H1 (cell line): Measurements from ENCODE around the gene IWS1. TPM values are rescaled to one million over a fixed set of nuclear protein-coding genes. Genes with fewer than 3 reads are reported as not detected.

Experiments
- CTCF ChIA-PET: fragments of 300-600 bp; sonication (Branson Sonifier 250); formaldehyde crosslinking; loops from one replicate; lab custom pipeline; 2021; ENCODE audit not compliant: partially characterized antibody; lab: Charles Lee
- POLR2A ChIA-PET: fragments of 300-600 bp; sonication (Branson Sonifier 250); formaldehyde crosslinking; loops from one replicate; lab custom pipeline; 2021; ENCODE audit warnings: inconsistent platforms; ENCODE audit not compliant: partially characterized antibody; lab: Charles Lee
- DNase-seq, 2 experiments: peaks; one replicate each; pipeline versions ENCODE4 v3.0.0 to v3.0.0-alpha.2; 2010 to 2022; ENCODE audit warnings: low spot score in 2 of 2, low read depth in 1 of 2, mixed read lengths in 1 of 2
- FAIRE-seq: peaks from 2 replicates; lab custom pipeline; 2011; peaks lifted over from hg19 to GRCh38; lab: Jason Lieb, UNC
- H2AFZ ChIP-seq: 2 replicates; pipeline ENCODE4 v1.8.1; 2012; ENCODE audit warnings: low read length, inconsistent platforms
- H2AK5ac ChIP-seq: 2 replicates; pipeline ENCODE4 v1.6.1; 2013; ENCODE audit warnings: low read depth, low read length
- H2BK120ac ChIP-seq: replicated peaks from 2 replicates; pipeline ENCODE3; 2013; ENCODE audit warnings: low read depth, low read length, inconsistent platforms
- H2BK12ac ChIP-seq: 2 replicates; pipeline ENCODE4 v1.6.1; 2013; ENCODE audit warnings: low read depth, low read length
- H2BK15ac ChIP-seq: 2 replicates; pipeline ENCODE4 v1.6.1; 2013; ENCODE audit warnings: low read length
- H2BK20ac ChIP-seq: 2 replicates; pipeline ENCODE4 v1.6.1; 2013; ENCODE audit warnings: low read length
- H2BK5ac ChIP-seq: 2 replicates; pipeline ENCODE4 v1.6.1; 2013; ENCODE audit warnings: low read depth, low read length
- H3K14ac ChIP-seq: 2 replicates; pipeline ENCODE4 v1.6.1; 2013; ENCODE audit warnings: inconsistent platforms; ENCODE audit not compliant: insufficient read length
- H3K18ac ChIP-seq: 2 replicates; pipeline ENCODE4 v1.6.1; 2013; ENCODE audit warnings: low read length; ENCODE audit errors: extremely low read depth
- H3K23ac ChIP-seq: 2 replicates; pipeline ENCODE4 v1.6.1; 2013; ENCODE audit warnings: inconsistent platforms; ENCODE audit not compliant: insufficient read length
- H3K23me2 ChIP-seq: 2 replicates; pipeline ENCODE4 v1.6.1; 2013; ENCODE audit warnings: low read depth, low read length
- H3K27ac ChIP-seq: 2 replicates; pipeline ENCODE4 v1.6.1; 2011; ENCODE audit warnings: low read depth, low read length, inconsistent platforms
- H3K27me3 ChIP-seq, 4 experiments: replicated peaks in 1 of 4; 1 replicate in 1 of 4; 2 replicates in 3 of 4; pipeline versions ENCODE4 v1.6.1 to v1.8.1; 2011 to 2013; ENCODE audit warnings: low read length in 3 of 4, mild to moderate bottlenecking in 3 of 4, inconsistent platforms in 2 of 4, mixed read lengths in 2 of 4, moderate library complexity in 1 of 4; ENCODE audit not compliant: control insufficient read depth in 3 of 4, insufficient read depth in 3 of 4; ENCODE audit errors: extremely low read depth in 1 of 4
- H3K36me3 ChIP-seq, 4 experiments: 2 replicates each; pipeline versions ENCODE4 v1.6.1 to v1.8.1; 2011 to 2013; ENCODE audit warnings: mild to moderate bottlenecking in 4 of 4, low read length in 3 of 4, moderate library complexity in 2 of 4, control low read depth in 1 of 4, inconsistent platforms in 1 of 4; ENCODE audit not compliant: insufficient read depth in 4 of 4, control insufficient read depth in 2 of 4
- H3K4ac ChIP-seq: replicated peaks from 2 replicates; pipeline ENCODE3; 2013; ENCODE audit warnings: low read length, low read depth, mixed read lengths, inconsistent platforms; ENCODE audit not compliant: insufficient read length
- H3K4me1 ChIP-seq, 4 experiments: replicated peaks in 1 of 4; 1 replicate in 1 of 4; 2 replicates in 3 of 4; pipeline versions ENCODE4 v1.6.1 to v1.8.1; 2011 to 2013; ENCODE audit warnings: low read length in 3 of 4, inconsistent platforms in 2 of 4, mixed read lengths in 1 of 4; ENCODE audit not compliant: insufficient read depth in 4 of 4, control insufficient read depth in 3 of 4
- H3K4me2 ChIP-seq, 2 experiments: 2 replicates each; pipeline versions ENCODE4 v1.6.1 to v1.8.1; 2011 to 2013; ENCODE audit warnings: low read depth in 2 of 2, low read length in 2 of 2, control low read depth in 1 of 2, inconsistent platforms in 1 of 2, mild to moderate bottlenecking in 1 of 2; ENCODE audit not compliant: insufficient read depth in 1 of 2
- H3K4me3 ChIP-seq, 4 experiments: fragments of 200-600, 300-600 bp in 1 of 4; sonication (generic), shearing (Covaris generic), sonication (Bioruptor Twin) in 1 of 4; 2 replicates each; pipeline versions ENCODE4 v1.5.1 to v1.8.1; 2011 to 2016; ENCODE audit warnings: low read length in 4 of 4, low read depth in 3 of 4, control low read depth in 2 of 4, inconsistent platforms in 2 of 4, mild to moderate bottlenecking in 2 of 4, mixed read lengths in 1 of 4, moderate library complexity in 1 of 4; ENCODE audit not compliant: insufficient read depth in 2 of 4; ENCODE audit errors: extremely low read depth in 1 of 4
- H3K56ac ChIP-seq: replicated peaks from 2 replicates; pipeline ENCODE3; 2013; ENCODE audit warnings: low read depth, mild to moderate bottlenecking, mixed read lengths, low read length, inconsistent platforms; ENCODE audit not compliant: insufficient read length
- H3K79me1 ChIP-seq: 2 replicates; pipeline ENCODE4 v1.6.1; 2013; ENCODE audit warnings: low read depth, low read length, control low read depth
- H3K79me2 ChIP-seq, 2 experiments: 2 replicates each; pipeline versions ENCODE4 v1.6.1 to v1.8.1; 2012 to 2013; ENCODE audit warnings: low read length in 2 of 2, mild to moderate bottlenecking in 2 of 2, inconsistent platforms in 1 of 2; ENCODE audit not compliant: insufficient read depth in 2 of 2, control insufficient read depth in 1 of 2
- H3K9ac ChIP-seq, 4 experiments: replicated peaks in 1 of 4; 1 replicate in 1 of 4; 2 replicates in 3 of 4; pipeline versions ENCODE4 v1.6.1 to v1.8.1; 2011 to 2013; ENCODE audit warnings: low read depth in 3 of 4, low read length in 3 of 4, control low read depth in 2 of 4, mild to moderate bottlenecking in 2 of 4, moderate library complexity in 2 of 4, inconsistent platforms in 1 of 4; ENCODE audit errors: extremely low read depth in 1 of 4
- H3K9me3 ChIP-seq, 2 experiments: 2 replicates each; pipeline versions ENCODE4 v1.6.1 to v1.8.1; 2012 to 2013; ENCODE audit warnings: mild to moderate bottlenecking in 2 of 2, moderate library complexity in 2 of 2, control low read depth in 1 of 2, inconsistent platforms in 1 of 2, low read depth in 1 of 2, low read length in 1 of 2, mixed read lengths in 1 of 2; ENCODE audit not compliant: insufficient read depth in 2 of 2
- H4K20me1 ChIP-seq, 2 experiments: replicated peaks in 1 of 2; 2 replicates each; pipeline versions ENCODE3 to v1.8.1; 2011 to 2013; ENCODE audit warnings: inconsistent platforms in 2 of 2, low read length in 2 of 2, mild to moderate bottlenecking in 1 of 2; ENCODE audit not compliant: insufficient read depth in 2 of 2, control insufficient read depth in 1 of 2
- H4K5ac ChIP-seq: 2 replicates; pipeline ENCODE4 v1.6.1; 2013; ENCODE audit warnings: low read length, low read depth, mixed read lengths, inconsistent platforms; ENCODE audit not compliant: insufficient read length
- H4K8ac ChIP-seq: 2 replicates; pipeline ENCODE4 v1.8.0; 2013; ENCODE audit warnings: mild to moderate bottlenecking, moderate library complexity, low read length, inconsistent platforms; ENCODE audit not compliant: insufficient read depth; ENCODE audit errors: extremely low read depth
- H4K91ac ChIP-seq: replicated peaks from 2 replicates; pipeline ENCODE3; 2013; ENCODE audit warnings: low read length, mixed read lengths, inconsistent platforms; ENCODE audit not compliant: insufficient read length
- BCL11A ChIP-seq, 2 experiments: IDR thresholded peaks; one replicate each; pipeline ENCODE4 v1.6.1; 2011; ENCODE audit warnings: low read depth in 2 of 2, low read length in 2 of 2, mild to moderate bottlenecking in 2 of 2
- JUN ChIP-seq: IDR thresholded peaks from 2 replicates; pipeline ENCODE4 v1.6.1; 2011; ENCODE audit warnings: low read depth, mild to moderate bottlenecking, improper control_type of control experiment, low read length
- KDM1A ChIP-seq: fragments of 200-600, 300-600 bp; sonication (generic); IDR thresholded peaks from 2 replicates; pipeline ENCODE4 v1.7.1; 2016; ENCODE audit warnings: mild to moderate bottlenecking, low read length, borderline replicate concordance
- POU5F1 ChIP-seq: IDR thresholded peaks from 2 replicates; pipeline ENCODE4 v1.6.1; 2011; ENCODE audit warnings: low read depth, mild to moderate bottlenecking, low read length, moderate library complexity
- RAD21 ChIP-seq, 2 experiments: IDR thresholded peaks in 1 of 2; conservative IDR thresholded peaks in 1 of 2; 2 replicates each; pipeline ENCODE4 v1.6.1; 2011; ENCODE audit warnings: low read depth in 2 of 2, low read length in 2 of 2, improper control_type of control experiment in 1 of 2, inconsistent platforms in 1 of 2, mild to moderate bottlenecking in 1 of 2, moderate library complexity in 1 of 2
- RFX5 ChIP-seq: IDR thresholded peaks from 2 replicates; pipeline ENCODE4 v1.6.1; 2011; ENCODE audit warnings: low read depth, low read length, improper control_type of control experiment, borderline replicate concordance
- SIN3A ChIP-seq, 2 experiments: IDR thresholded peaks in 1 of 2; conservative IDR thresholded peaks in 1 of 2; 2 replicates each; pipeline ENCODE4 v1.6.1; 2011 to 2012; ENCODE audit warnings: low read length in 2 of 2, improper control_type of control experiment in 1 of 2, low read depth in 1 of 2, mild to moderate bottlenecking in 1 of 2
- SP1 ChIP-seq: IDR thresholded peaks from 2 replicates; pipeline ENCODE4 v1.6.1; 2011; ENCODE audit warnings: low read depth, low read length
- TAF1 ChIP-seq: IDR thresholded peaks from 2 replicates; pipeline ENCODE4 v1.6.1; 2011; ENCODE audit warnings: mild to moderate bottlenecking, low read depth, low read length
- ZNF274 ChIP-seq: IDR thresholded peaks from 2 replicates; pipeline ENCODE4 v1.7.0; 2012; ENCODE audit warnings: low read length, borderline replicate concordance; ENCODE audit errors: extremely low read depth
- WGBS, 2 experiments: shearing (Covaris generic) in 1 of 2; methylation state at CpG; one replicate each; pipeline versions ENCODE4 v1.1.6 to v1.1.7; 2013 to 2015; ENCODE audit warnings: low lambda C conversion rate in 2 of 2, mixed read lengths in 2 of 2, inconsistent platforms in 1 of 2, low coverage in 1 of 2, missing lambda C conversion rate in 1 of 2; ENCODE audit not compliant: insufficient replicate concordance in 2 of 2, insufficient coverage in 1 of 2, insufficient read length in 1 of 2; ENCODE audit errors: extremely low coverage in 1 of 2, missing lambda C conversion rate in 1 of 2; 5-methylcytosine and 5-hydroxymethylcytosine counted together
- polyA plus RNA-seq, 7 experiments: library from polyadenylated mRNA; depleted of rRNA in 3 of 7; stranded (reverse) in 5 of 7; unstranded in 2 of 7; fragments of >200 nt in 5 of 7; fragments of 200-250 nt in 2 of 7; gene quantifications; 1 replicate in 5 of 7; 2 replicates in 1 of 7; 4 replicates in 1 of 7; pipeline versions ENCODE4 v1.2.1 to v1.2.3, GENCODE V29; 2011 to 2013; ENCODE audit warnings: missing spikeins in 2 of 7, mixed read lengths in 2 of 7
- total RNA-seq: library from RNA; stranded (reverse); fragmentation: NEBNext Ultra II Directional; extraction: Animal tissue kit (Norgen Biotek cat#: 25700); gene quantifications from 2 replicates; pipeline ENCODE4 v1.2.1, GENCODE V29; 2021

The IWS1 gene
- total and polyA plus RNA-seq, 2 of the 8 experiments (the other 6 are each of a cell fraction or from before 2014, with no cell fraction given): 18.4 to 64.8 TPM

DNA sequence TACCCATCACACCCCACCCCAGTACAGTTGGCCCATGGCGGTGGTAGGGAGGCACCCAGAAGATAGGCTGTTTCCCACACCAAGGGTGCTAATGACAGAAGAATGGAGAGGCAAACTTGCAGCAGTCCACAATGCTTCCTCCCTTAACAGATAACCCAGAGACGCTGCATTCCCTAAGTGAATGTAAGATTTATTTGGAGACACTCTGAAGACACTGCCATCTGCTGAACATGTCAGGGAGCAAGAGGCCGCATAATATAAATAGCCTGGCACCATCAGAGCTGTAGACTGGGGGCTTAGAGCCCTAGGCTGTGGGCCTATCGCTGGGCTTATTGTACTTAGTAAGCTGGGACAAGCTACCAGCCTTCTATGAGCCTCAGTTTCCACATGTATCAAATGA is 2.2 kb upstream of the IWS1 start:
- H3K36me3 ChIP-seq: peaks cover 0 to 4% (median 1%) of the 10 kb centered on the region in 4 experiments; a peak in 4 of 8 replicates
- H4K20me1 ChIP-seq: peaks cover 2% of the 10 kb centered on the region in 2 experiments
- CTCF ChIA-PET: interaction anchor here (0.7 to 1.9 kb wide), 8 partner anchors 9 to 176 kb away, joined by 3 to 5 read pairs (median 3); no protein-coding TSS in a partner anchor
- H3K27ac ChIP-seq: no peak overlapping the region
- no peak overlapping the region for H4K8ac ChIP-seq
- H3K79me1 ChIP-seq: no peaks in the 10 kb centered on the region
- H3K9ac ChIP-seq: no peak overlapping the region
- H3K18ac ChIP-seq: no peak overlapping the region
- no peak overlapping the region for H3K14ac ChIP-seq
- no peak overlapping the region for H3K23ac ChIP-seq
- H2AFZ ChIP-seq: no peak overlapping the region
- no peak overlapping the region for H2BK15ac ChIP-seq
- no peak overlapping the region for H2AK5ac ChIP-seq
- H4K5ac ChIP-seq: no peak overlapping the region
- no peak for FAIRE-seq
- POLR2A ChIA-PET: interaction anchor here (1.3 to 4.0 kb wide), 2 partner anchors 11 to 13 kb away, joined by 3 to 48 read pairs; no protein-coding TSS in a partner anchor
- no peak for DNase-seq
- WGBS, 2 experiments: 64% methylated on average over 4 of the region's 4 CpGs; no CpG with 5 or more reads in 1 of the 2 experiments
- peaks cover 0 to 9% (median 7%) of the 10 kb centered on the region in 4 experiments; a peak in 4 of 7 replicates for H3K4me1 ChIP-seq
- H2BK5ac ChIP-seq: no peak overlapping the region
- peaks cover 15 to 25% of the 10 kb centered on the region in 2 experiments for H3K79me2 ChIP-seq
- no peak overlapping the region for H3K4ac ChIP-seq
- no peak overlapping the region for H4K91ac ChIP-seq
- H3K9me3 ChIP-seq: peaks cover 0 to 6% of the 10 kb centered on the region in 2 experiments; a peak in 1 of 4 replicates
- peaks cover 11% of the 10 kb centered on the region for H3K23me2 ChIP-seq
- H2BK120ac ChIP-seq: no peak overlapping the region
- no peak overlapping the region for H2BK12ac ChIP-seq
- H2BK20ac ChIP-seq: 0 out of 2 replicates have a peak overlapping the region, but pooled peaks have one; percentile 21
- H3K27me3 ChIP-seq: no peaks in the 10 kb centered on the region; a peak in 2 of 7 replicates
- no peak overlapping the region for H3K4me3 ChIP-seq
- H3K56ac ChIP-seq: no peak overlapping the region
- peak overlapping the region in 1 of 2 experiments; percentile 87; a peak in 1 of 4 replicates for H3K4me2 ChIP-seq
- TF ChIP-seq KDM1A (no peak), POU5F1 (no peak), TAF1 (no peak), RAD21 (IDR thresholded peaks at IDR 0.05 in 1 of 2, conservative IDR thresholded peaks at IDR 0.05 in 1 of 2; ENCODE audit: low read depth in 2 of 2, low read length in 2 of 2) (no peak), ZNF274 (no peak), BCL11A (IDR thresholded peaks at IDR 0.05; ENCODE audit: low read depth in 2 of 2, low read length in 2 of 2) (no peak), RFX5 (no peak), JUN (no peak), SP1 (no peak), SIN3A (conservative IDR thresholded peaks at IDR 0.05 in 1 of 2, IDR thresholded peaks at IDR 0.05 in 1 of 2; ENCODE audit: low read depth in 1 of 2, low read length in 2 of 2) (no peak)
